ENCODE results near the gene MAST2. TPM values are rescaled to one million over a fixed set of nuclear protein-coding genes. Genes with fewer than 3 reads are reported as not detected.
A peak's percentile ranks its signal among the peaks of the same experiment; 100 is the strongest.

MAST2 gene
- total RNA-seq, 4 donors from 2014 or later, result 8.3 to 24.8 (median 14.5) TPM

DNA sequence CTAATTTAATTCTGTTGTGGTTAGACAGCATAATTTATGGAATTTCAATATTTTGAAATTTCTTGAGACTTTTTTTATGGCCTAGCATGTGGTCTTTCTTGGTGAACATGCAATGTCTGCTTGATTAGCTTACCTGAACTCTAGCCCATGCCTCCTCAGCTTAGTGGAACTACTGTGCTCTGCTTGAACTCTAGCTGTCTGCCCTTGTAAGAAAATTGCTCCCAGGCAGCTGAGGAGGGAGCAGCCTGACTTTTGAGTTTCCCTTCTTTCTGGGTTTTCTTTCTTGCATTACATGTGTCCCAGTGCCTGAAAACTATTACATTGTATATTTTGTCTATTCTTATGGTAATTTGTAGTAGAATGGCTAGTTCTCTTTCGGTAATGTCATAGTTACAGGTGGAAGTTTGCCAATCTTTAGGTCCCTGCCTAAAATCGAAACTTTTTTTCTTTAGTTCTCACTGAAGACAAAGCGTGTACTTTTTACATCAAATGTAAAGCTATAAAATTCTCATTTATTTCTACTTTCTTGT lies 105.3 kb downstream of the MAST2 start:
- TF ChIP-seq POLR2A (IDR thresholded peaks at IDR 0.05), result no peak
- TF ChIP-seq, protein P1, sequence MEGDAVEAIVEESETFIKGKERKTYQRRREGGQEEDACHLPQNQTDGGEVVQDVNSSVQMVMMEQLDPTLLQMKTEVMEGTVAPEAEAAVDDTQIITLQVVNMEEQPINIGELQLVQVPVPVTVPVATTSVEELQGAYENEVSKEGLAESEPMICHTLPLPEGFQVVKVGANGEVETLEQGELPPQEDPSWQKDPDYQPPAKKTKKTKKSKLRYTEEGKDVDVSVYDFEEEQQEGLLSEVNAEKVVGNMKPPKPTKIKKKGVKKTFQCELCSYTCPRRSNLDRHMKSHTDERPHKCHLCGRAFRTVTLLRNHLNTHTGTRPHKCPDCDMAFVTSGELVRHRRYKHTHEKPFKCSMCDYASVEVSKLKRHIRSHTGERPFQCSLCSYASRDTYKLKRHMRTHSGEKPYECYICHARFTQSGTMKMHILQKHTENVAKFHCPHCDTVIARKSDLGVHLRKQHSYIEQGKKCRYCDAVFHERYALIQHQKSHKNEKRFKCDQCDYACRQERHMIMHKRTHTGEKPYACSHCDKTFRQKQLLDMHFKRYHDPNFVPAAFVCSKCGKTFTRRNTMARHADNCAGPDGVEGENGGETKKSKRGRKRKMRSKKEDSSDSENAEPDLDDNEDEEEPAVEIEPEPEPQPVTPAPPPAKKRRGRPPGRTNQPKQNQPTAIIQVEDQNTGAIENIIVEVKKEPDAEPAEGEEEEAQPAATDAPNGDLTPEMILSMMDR (IDR thresholded peaks at IDR 0.05), result no peak
- DNase-seq, result no peak
- Histone ChIP-seq H3K4me3 (no peak overlapping the region), H3K9me3 (no peaks in the 10 kb centered on the region), H3K27me3 (no peaks in the 10 kb centered on the region), H3K4me1 (peaks cover 0 to 12% (median 0%) of the 10 kb centered on the region in 3 donors), H3K36me3 (no peaks in the 10 kb centered on the region), H3K27ac (no peak overlapping the region)
- intact Hi-C loops (cut with DNase I), result no loop called here
- 60 to 61% methylated on average over 3 of the region's 3 CpGs for WGBS, 2 donors

DNA sequence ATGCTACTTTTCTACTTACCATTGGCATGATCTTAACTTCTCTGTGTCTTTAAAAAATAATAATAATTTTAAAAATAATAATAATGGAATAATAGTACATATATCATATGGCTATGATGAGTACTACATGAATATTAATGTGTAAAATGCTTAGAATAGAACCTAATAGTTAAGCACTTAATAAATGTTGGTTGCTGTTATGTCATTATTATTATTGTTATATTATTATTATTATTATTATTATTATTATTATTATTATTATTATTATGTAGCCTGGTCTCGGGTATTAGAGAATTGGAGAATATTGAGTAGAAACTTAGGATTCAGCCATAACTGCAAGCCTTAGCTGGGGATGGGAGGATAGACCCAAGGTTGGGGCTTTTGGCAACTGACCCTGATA lies 108.2 kb downstream of the MAST2 start:
- Histone ChIP-seq H3K36me3 (no peaks in the 10 kb centered on the region), H3K4me3 (no peak overlapping the region), H3K27me3 (no peaks in the 10 kb centered on the region), H3K4me1 (peaks cover 0 to 13% (median 0%) of the 10 kb centered on the region in 3 donors), H3K9me3 (no peaks in the 10 kb centered on the region), H3K27ac (no peak overlapping the region)
- 83 to 88% methylated on average over 1 of the region's 1 CpG for WGBS, 2 donors
- intact Hi-C loops (cut with DNase I), result no loop called here
- DNase-seq, result no peak
- no peak for TF ChIP-seq POLR2A (IDR thresholded peaks at IDR 0.05)
- TF ChIP-seq, protein P1 (IDR thresholded peaks at IDR 0.05), result no peak

DNA sequence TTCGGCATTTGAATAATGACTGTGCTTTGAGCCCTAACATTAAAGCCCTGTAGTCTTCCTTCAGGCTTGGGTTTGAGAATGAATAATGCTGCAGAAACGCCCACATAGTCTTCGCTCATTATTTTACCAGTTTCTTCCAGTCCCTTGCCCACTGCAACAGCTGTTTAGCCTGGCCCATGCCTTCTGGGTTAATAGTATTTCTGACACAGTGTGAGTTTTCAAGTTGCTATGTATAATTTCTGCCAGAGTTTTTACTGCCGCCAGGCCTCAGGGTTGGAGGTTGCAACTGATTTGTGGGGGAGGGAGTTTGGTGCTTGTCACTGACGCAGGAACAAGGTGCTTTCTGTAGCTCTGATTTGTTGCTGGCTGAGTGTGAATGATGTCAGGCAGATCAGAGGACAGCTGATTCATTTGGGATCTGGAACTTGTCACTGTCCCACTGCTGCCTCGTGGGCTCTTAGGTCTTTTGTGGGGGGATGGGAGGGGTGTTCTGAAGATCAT lies 109.8 kb downstream of the MAST2 start:
- H3K36me3 ChIP-seq, result no peaks in the 10 kb centered on the region
- H3K4me3 ChIP-seq, result peak overlapping the region in 1 of 4 donors; percentile 1
- TF ChIP-seq, protein P1 (IDR thresholded peaks at IDR 0.05), result no peak
- no peak for TF ChIP-seq POLR2A (IDR thresholded peaks at IDR 0.05)
- WGBS, 2 donors, result 72% methylated on average over 6 of the region's 6 CpGs
- H3K27ac ChIP-seq, result peak overlapping the region in 3 of 4 donors; percentile 46 to 62 (median 53)
- H3K4me1 ChIP-seq, result peaks cover 0 to 13% (median 0%) of the 10 kb centered on the region in 3 donors
- no peak for DNase-seq
- intact Hi-C loops (cut with DNase I), result no loop called here
- H3K9me3 ChIP-seq, result no peaks in the 10 kb centered on the region
- no peaks in the 10 kb centered on the region for H3K27me3 ChIP-seq

DNA sequence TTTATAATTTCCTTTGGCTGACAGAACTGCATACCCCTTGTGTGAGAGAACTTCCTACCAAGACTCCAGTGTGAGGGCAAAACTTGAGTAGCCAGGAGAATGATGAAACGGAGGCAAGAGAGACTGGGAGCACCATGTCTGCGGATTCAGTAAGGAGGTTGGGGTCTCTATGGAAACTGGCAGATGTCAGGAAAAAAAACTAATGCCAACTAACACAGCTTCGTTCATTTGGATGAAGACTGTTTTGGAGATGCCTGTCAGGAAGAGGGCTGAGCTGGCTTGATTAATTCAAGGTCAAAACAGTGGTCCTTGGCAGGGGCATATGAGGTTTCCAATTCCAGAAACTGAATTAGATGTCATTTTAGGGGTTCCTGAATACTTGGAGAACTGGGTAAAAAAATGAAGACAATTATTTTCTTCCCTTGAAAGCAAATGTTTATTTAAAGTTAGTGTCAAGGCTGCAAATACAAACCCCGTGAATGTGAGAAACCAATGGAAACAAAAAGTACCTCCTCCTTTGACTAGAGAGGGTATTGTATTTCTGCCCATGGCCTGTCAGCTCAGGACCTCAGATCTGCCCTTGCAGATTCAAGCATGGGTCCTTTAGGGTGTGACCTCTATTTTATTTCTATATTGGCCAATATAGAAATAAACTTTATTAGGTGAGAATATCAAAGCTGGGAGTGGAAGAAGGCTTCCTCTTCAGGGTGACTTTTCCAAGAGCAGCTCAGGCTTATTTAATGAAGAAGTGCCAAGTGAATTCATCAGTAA lies 110.5 kb downstream of the MAST2 start:
- Histone ChIP-seq H3K27ac (peak overlapping the region; percentile 4 to 62 (median 50)), H3K9me3 (no peaks in the 10 kb centered on the region), H3K4me1 (peaks cover 0 to 13% (median 0%) of the 10 kb centered on the region in 3 donors), H3K4me3 (no peak overlapping the region), H3K36me3 (no peaks in the 10 kb centered on the region), H3K27me3 (no peaks in the 10 kb centered on the region)
- 69 to 74% methylated on average over 4 of the region's 4 CpGs for WGBS, 2 donors
- intact Hi-C loops (cut with DNase I), result no loop called here
- DNase-seq, result no peak
- TF ChIP-seq, protein P1 (IDR thresholded peaks at IDR 0.05), result no peak
- no peak for TF ChIP-seq POLR2A (IDR thresholded peaks at IDR 0.05)

DNA sequence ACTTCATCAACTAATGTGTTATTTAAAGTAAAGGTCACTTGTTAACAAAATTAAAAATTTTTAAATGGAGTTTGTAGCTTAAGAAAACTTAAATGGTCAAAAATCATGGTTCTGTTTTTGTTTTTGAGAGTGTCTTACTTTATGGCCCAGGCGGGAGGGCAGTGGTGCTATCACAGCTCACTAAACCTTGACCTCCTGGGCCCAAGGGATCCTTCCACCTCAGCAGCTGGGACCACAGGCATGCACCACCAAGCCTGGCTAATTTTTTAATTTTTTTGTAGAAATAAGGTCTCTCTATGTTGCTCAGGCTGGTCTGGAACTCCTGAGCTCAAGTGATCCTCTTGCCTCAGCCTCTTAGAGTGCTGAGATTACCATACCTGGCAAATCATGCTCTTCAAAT lies 111.4 kb downstream of the MAST2 start:
- no peaks in the 10 kb centered on the region for H3K9me3 ChIP-seq
- H3K27me3 ChIP-seq, result no peaks in the 10 kb centered on the region
- no peak overlapping the region for H3K4me3 ChIP-seq
- peaks cover 0 to 13% (median 0%) of the 10 kb centered on the region in 3 donors for H3K4me1 ChIP-seq
- DNase-seq, result no peak
- intact Hi-C loops (cut with DNase I), result no loop called here
- no peak overlapping the region for H3K27ac ChIP-seq
- WGBS, 2 donors, result 82 to 85% methylated on average over 1 of the region's 1 CpG
- H3K36me3 ChIP-seq, result no peaks in the 10 kb centered on the region
- no peak for TF ChIP-seq POLR2A (IDR thresholded peaks at IDR 0.05)
- TF ChIP-seq, protein P1 (IDR thresholded peaks at IDR 0.05), result no peak

Measured in esophagus squamous epithelium (tissue), 5 donors.